Left kidney (tissue), 8 donors: Measurements from ENCODE around the gene NAA20. TPM values are rescaled to one million over a fixed set of nuclear protein-coding genes. Genes with fewer than 3 reads are reported as not detected.

Experiments
- DNase-seq: peaks from one replicate; pipeline ENCODE4 v3.0.0-alpha.2; 2013
- long read RNA-seq, 8 donors: transcript quantifications; one replicate each; lab custom pipeline, GENCODE V29; 2026
- polyA plus RNA-seq: library from polyadenylated mRNA; unstranded; fragments of 120-200 nt; gene quantifications from one replicate; pipeline ENCODE4 v1.2.1, GENCODE V29; 2013; ENCODE audit not compliant: insufficient read length

NAA20 gene
- polyA plus RNA-seq, result 97.1 TPM
- long read RNA-seq, donor 1, transcript NAA20-202 (6 exons, 1,260 nt), result major isoform, 32 of 34 reads
- long read RNA-seq, donor 1, partial matches to known transcripts, result 0 of 34 reads
- long read RNA-seq, donor 1, other reads (novel, unspliced or antisense), result 0 of 34 reads
- long read RNA-seq, donor 2, transcript NAA20-202 (6 exons, 1,260 nt), result major isoform, 50 of 57 reads
- long read RNA-seq, donor 2, partial matches to known transcripts, result 0 of 57 reads
- long read RNA-seq, donor 2, other reads (novel, unspliced or antisense), result 7 of 57 reads
- long read RNA-seq, donor 3, transcript NAA20-202 (6 exons, 1,260 nt), result major isoform, 36 of 37 reads
- long read RNA-seq, donor 3, partial matches to known transcripts, result 0 of 37 reads
- long read RNA-seq, donor 3, other reads (novel, unspliced or antisense), result 0 of 37 reads
- long read RNA-seq, donor 4, transcript NAA20-202 (6 exons, 1,260 nt), result major isoform, 5 of 5 reads
- long read RNA-seq, donor 4, partial matches to known transcripts, result 0 of 5 reads
- long read RNA-seq, donor 4, other reads (novel, unspliced or antisense), result 0 of 5 reads
- long read RNA-seq, donor 5, transcript NAA20-202 (6 exons, 1,260 nt), result major isoform, 92 of 117 reads
- long read RNA-seq, donor 5, partial matches to known transcripts, result 0 of 117 reads
- long read RNA-seq, donor 5, other reads (novel, unspliced or antisense), result 20 of 117 reads
- long read RNA-seq, donor 6, transcript NAA20-202 (6 exons, 1,260 nt), result major isoform, 45 of 101 reads
- long read RNA-seq, donor 6, partial matches to known transcripts, result 50 of 101 reads
- long read RNA-seq, donor 6, other reads (novel, unspliced or antisense), result 6 of 101 reads
- long read RNA-seq, donor 7, transcript NAA20-202 (6 exons, 1,260 nt), result major isoform, 73 of 83 reads
- long read RNA-seq, donor 7, partial matches to known transcripts, result 0 of 83 reads
- long read RNA-seq, donor 7, other reads (novel, unspliced or antisense), result 6 of 83 reads
- long read RNA-seq, donor 8, transcript NAA20-202 (6 exons, 1,260 nt), result major isoform, 19 of 19 reads
- long read RNA-seq, donor 8, partial matches to known transcripts, result 0 of 19 reads
- long read RNA-seq, donor 8, other reads (novel, unspliced or antisense), result 0 of 19 reads

- peak; percentile 89 for DNase-seq
These were observed at the start of gene NAA20 for GRCh38 chr20:20017001-20017843. NAA20 (plus strand) TSS chr20:20017362; CDS start chr20:20017397, 35 bp downstream.

- no peak for DNase-seq
These were observed 49.7 kb upstream of the NAA20 start for GRCh38 chr20:19967445-19967844.

- DNase-seq, result no peak
These were observed 49.1 kb upstream of the NAA20 start for GRCh38 chr20:19968028-19968427.

GRCh38 chr20:19968466-19969073 is 48.6 kb upstream of the NAA20 start:
- DNase-seq, result no peak

- DNase-seq, result no peak
These were observed 48.1 kb upstream of the NAA20 start for GRCh38 chr20:19969106-19969505.

GRCh38 chr20:19969507-19970255 is 47.5 kb upstream of the NAA20 start:
- DNase-seq, result no peak

- DNase-seq, result no peak
These were observed 46.9 kb upstream of the NAA20 start for GRCh38 chr20:19970256-19970765.

GRCh38 chr20:19971116-19971515 is 46.0 kb upstream of the NAA20 start:
- no peak for DNase-seq

- DNase-seq, result no peak
These were observed 43.1 kb upstream of the NAA20 start for GRCh38 chr20:19973961-19974629.

- peak; percentile 71 for DNase-seq
These were observed 42.3 kb upstream of the NAA20 start for GRCh38 chr20:19974630-19975435.

GRCh38 chr20:19975436-19975799 is 41.7 kb upstream of the NAA20 start:
- DNase-seq, result no peak

GRCh38 chr20:19975901-19976300 is 41.3 kb upstream of the NAA20 start:
- no peak for DNase-seq

GRCh38 chr20:19976595-19977372 is 40.4 kb upstream of the NAA20 start:
- DNase-seq, result no peak

- DNase-seq, result no peak
These were observed 39.8 kb upstream of the NAA20 start for GRCh38 chr20:19977373-19977770.

- no peak for DNase-seq
These were observed 38.5 kb upstream of the NAA20 start for GRCh38 chr20:19978511-19979210.

GRCh38 chr20:19981031-19981451 is 36.1 kb upstream of the NAA20 start:
- DNase-seq, result no peak

GRCh38 chr20:19986419-19986818 is 30.7 kb upstream of the NAA20 start:
- DNase-seq, result no peak
